Thymus (tissue), 11 donors: ENCODE results near the gene APOL6. TPM values are rescaled to one million over a fixed set of nuclear protein-coding genes. Genes with fewer than 3 reads are reported as not detected.
"Not testable (repeated sequence)": the region's sequence is repeated elsewhere in the genome, so short reads cannot be mapped to it uniquely, and the experiment has no call there.

Experiments used
- DNase-seq, 9 donors: peaks; one replicate each; pipeline ENCODE4 v3.0.0-alpha.2; 2013; ENCODE audit warnings: low spot score in 9 of 9, low read depth in 6 of 9, missing footprints in 1 of 9
- H3K27ac ChIP-seq, 2 donors: one replicate each; pipeline ENCODE4 v1.5.1; 2013; ENCODE audit warnings: control low read depth in 1 of 2, low read depth in 1 of 2, low read length in 1 of 2, mild to moderate bottlenecking in 1 of 2, moderate library complexity in 1 of 2
- H3K27me3 ChIP-seq, 2 donors: one replicate each; pipeline ENCODE4 v1.5.1; 2013; ENCODE audit warnings: low read length in 1 of 2; ENCODE audit not compliant: control insufficient read depth in 2 of 2, insufficient read depth in 1 of 2
- H3K36me3 ChIP-seq, 2 donors: one replicate each; pipeline ENCODE4 v1.5.1; 2013; ENCODE audit warnings: low read length in 1 of 2, mild to moderate bottlenecking in 1 of 2, moderate library complexity in 1 of 2; ENCODE audit not compliant: control insufficient read depth in 2 of 2, insufficient read depth in 2 of 2
- H3K4me1 ChIP-seq, 2 donors: one replicate each; pipeline ENCODE4 v1.5.1; 2013; ENCODE audit warnings: low read length in 2 of 2; ENCODE audit not compliant: control insufficient read depth in 2 of 2, insufficient read depth in 2 of 2
- H3K4me3 ChIP-seq, 2 donors: one replicate each; pipeline ENCODE4 v1.5.1; 2013; ENCODE audit warnings: low read length in 2 of 2, control low read depth in 1 of 2, mild to moderate bottlenecking in 1 of 2
- H3K9me3 ChIP-seq, 2 donors: one replicate each; pipeline ENCODE4 v1.5.1; 2013; ENCODE audit warnings: low read length in 1 of 2, mild to moderate bottlenecking in 1 of 2; ENCODE audit not compliant: control insufficient read depth in 2 of 2, insufficient read depth in 1 of 2
- WGBS: extraction: QIAGEN DNeasy Blood & Tissue Kit; methylation state at CpG from one replicate; pipeline ENCODE4 v1.1.7; 2013; 5-methylcytosine and 5-hydroxymethylcytosine counted together
- polyA plus RNA-seq: library from polyadenylated mRNA; stranded (reverse); fragments of 200-250 nt; gene quantifications from one replicate; pipeline ENCODE4 v1.2.3, GENCODE V29; 2013
- total RNA-seq: library from RNA; stranded (reverse); fragments of 120-200 nt; gene quantifications from one replicate; pipeline ENCODE4 v1.2.4, GENCODE V29; 2013
- donor health status: healthy.

Gene APOL6
- total and polyA plus RNA-seq, 2 donors, result 9.3 to 19.8 TPM

DNA sequence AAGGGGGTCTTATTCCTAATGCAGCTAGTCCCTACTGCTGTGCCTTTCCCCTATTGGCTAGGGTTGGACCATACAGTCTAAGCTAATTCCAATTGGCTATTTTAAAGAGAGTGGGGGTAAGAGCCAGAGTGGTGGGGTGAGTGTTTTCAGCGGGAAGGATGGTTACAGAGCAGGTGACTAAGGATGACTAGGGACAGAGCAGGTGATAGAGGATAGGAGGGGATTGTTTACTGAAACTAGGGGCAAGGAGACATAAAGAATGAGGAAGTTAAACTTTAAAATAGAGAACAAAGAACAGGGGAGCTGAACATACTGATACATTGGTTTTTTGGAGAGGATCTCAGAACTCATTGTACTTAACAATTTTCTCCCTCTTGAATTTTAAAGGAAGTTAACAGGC is 27.8 kb downstream of the APOL6 start:
- H3K4me1 ChIP-seq, H3K36me3 ChIP-seq, H3K4me3 ChIP-seq, H3K9me3 ChIP-seq, H3K27ac ChIP-seq, DNase-seq, H3K27me3 ChIP-seq: not testable (repeated sequence)
- 37% methylated on average over 1 of the region's 1 CpG for WGBS

DNA sequence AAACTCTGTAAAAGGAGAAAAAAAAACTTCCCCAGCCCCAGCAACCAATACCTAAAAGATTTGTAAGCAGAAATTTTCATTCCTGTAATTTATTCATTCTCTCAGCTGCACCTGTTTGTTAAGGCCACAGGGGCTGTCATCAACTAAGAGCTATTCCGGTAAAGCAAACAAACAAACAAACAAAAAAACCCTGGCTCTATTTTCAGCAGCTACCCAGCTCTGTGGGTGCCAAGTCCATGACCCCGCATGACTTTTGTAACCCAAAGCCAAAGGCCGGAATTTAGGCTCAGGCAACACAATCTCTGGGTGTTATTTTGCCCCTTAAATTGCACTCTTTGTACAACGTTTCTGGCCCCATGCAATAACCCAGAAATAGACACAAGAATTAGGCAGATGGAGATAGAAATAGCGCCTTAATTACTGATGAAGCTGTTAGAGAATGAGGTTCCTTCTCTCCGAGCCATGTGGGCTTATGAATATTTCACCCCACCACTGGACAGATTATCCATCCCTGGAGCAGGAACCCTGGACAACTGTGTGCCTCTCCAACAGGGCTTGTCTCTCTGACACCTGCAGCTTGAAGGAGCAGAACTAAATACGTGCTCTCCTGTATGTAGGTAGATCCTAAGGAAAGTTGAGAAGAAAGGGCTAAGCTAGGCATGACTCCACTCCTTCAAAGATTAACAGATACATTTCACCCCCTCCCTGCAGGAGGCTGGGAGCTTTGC is 29.4 kb downstream of the APOL6 start:
- H3K36me3 ChIP-seq, result no peaks in the 10 kb centered on the region
- DNase-seq, result no peak
- no peaks in the 10 kb centered on the region for H3K4me1 ChIP-seq
- H3K27me3 ChIP-seq, result no peaks in the 10 kb centered on the region
- H3K27ac ChIP-seq, result no peak overlapping the region
- H3K4me3 ChIP-seq, result no peak overlapping the region
- 95% methylated on average over 7 of the region's 7 CpGs for WGBS
- H3K9me3 ChIP-seq, result peaks cover 0 to 1% of the 10 kb centered on the region in 2 donors

DNA sequence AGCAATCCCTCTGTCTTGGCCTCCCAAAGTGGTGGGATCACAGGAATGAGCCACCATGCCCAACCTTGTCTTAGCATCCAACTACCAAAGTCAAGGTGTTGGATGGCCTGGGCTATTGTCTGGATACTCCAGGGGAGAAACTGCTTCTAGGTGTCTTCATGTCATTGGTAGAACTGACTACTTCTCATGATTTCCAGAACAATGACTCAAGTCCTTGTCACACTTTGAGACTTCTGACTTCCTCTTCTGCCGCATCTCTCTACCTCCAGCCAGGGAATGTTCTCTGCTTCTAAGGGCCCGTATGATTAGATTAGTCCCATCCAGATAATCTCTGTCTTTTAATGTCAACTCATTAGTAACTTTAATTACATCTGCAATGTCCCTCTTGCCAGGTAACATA is 30.6 kb downstream of the APOL6 start:
- H3K27ac ChIP-seq, result no peak overlapping the region
- no peak overlapping the region for H3K4me3 ChIP-seq
- no peaks in the 10 kb centered on the region for H3K27me3 ChIP-seq
- H3K36me3 ChIP-seq, result no peaks in the 10 kb centered on the region
- H3K4me1 ChIP-seq, result no peaks in the 10 kb centered on the region
- WGBS, result 95% methylated on average over 2 of the region's 2 CpGs
- no peak for DNase-seq
- H3K9me3 ChIP-seq, result peaks cover 0 to 1% of the 10 kb centered on the region in 2 donors

DNA sequence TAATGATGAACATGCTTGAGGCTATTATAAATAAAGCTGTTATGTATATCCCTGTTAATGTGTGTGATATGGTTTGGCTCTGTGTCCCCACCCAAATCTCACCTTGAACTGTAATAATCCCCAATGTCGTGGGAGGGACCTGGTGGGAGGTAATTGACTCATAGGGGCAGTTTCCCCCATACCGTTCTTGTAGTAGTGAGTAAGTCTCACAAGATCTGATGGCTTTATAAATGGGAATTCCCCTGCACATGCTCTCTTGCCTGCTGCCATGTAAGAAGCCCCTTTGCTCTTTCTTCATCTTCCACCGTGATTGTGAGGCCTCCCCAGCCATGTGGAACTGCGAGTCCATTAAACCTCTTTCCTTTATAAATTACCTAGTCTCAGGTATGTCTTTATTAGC is 31.2 kb downstream of the APOL6 start:
- not testable (repeated sequence) for H3K9me3 ChIP-seq, DNase-seq, H3K27me3 ChIP-seq, H3K27ac ChIP-seq, H3K36me3 ChIP-seq, H3K4me3 ChIP-seq, H3K4me1 ChIP-seq
- 86% methylated on average over 4 of the region's 4 CpGs for WGBS

DNA sequence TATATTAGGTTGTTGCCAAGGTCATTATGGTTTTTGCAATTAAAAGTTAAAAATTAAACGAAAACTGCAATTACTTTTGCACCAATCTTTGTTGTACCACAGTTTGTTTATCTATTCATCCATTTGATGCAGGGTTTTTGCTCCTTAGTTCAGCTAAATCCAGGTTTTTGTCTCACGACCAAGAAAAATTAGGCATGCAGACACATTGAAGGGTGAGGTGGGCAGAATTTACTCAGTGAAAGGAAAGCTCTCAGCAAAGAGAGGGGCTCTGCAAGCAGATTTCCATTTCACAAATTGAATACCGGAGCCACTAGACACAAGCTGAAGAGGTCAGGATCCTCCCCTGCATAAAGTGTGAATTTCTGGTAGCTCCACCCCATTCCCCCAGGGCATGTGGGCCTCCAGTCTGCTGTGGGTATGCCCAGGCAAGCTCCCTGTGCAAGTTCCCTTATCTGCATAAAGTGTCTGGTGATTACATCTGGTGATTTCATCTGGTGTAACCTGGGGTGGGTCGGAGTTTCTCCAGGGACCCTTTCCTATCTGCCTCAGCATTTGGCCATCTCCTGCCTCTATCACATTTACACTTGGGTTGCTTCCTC is 33.3 kb downstream of the APOL6 start:
- Histone ChIP-seq H3K4me1 (no peaks in the 10 kb centered on the region), H3K27ac (no peak overlapping the region), H3K9me3 (peaks cover 0 to 1% of the 10 kb centered on the region in 2 donors), H3K36me3 (no peaks in the 10 kb centered on the region), H3K27me3 (no peaks in the 10 kb centered on the region), H3K4me3 (no peak overlapping the region)
- no peak for DNase-seq
- 96% methylated on average over 4 of the region's 4 CpGs for WGBS

DNA sequence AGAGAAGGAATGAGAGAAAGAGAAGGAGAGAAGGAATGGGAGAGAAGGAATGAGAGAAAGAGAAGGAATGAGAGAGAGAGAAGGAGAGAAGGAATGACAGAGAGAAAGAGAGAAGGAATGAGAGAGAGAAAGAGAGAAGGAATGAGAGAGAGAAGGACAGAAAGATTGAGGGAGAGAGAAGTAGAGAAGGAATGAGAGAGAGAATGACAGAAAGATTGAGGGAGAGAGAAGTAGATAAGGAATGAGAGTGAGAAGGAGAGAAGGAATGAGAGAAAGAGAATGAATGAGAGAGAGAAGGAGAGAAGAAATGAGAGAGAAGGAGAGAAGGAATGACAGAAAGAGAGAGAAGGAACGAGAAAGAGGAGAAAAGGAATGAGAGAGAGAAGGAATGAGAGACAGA is 35.3 kb downstream of the APOL6 start:
- no peaks in the 10 kb centered on the region for H3K27me3 ChIP-seq
- H3K27ac ChIP-seq, result no peak overlapping the region
- 85% methylated on average over 1 of the region's 1 CpG for WGBS
- no peak for DNase-seq
- H3K4me1 ChIP-seq, result no peaks in the 10 kb centered on the region
- H3K4me3 ChIP-seq, result no peak overlapping the region
- H3K36me3 ChIP-seq, result no peaks in the 10 kb centered on the region
- H3K9me3 ChIP-seq, result peaks cover 0 to 1% of the 10 kb centered on the region in 2 donors

DNA sequence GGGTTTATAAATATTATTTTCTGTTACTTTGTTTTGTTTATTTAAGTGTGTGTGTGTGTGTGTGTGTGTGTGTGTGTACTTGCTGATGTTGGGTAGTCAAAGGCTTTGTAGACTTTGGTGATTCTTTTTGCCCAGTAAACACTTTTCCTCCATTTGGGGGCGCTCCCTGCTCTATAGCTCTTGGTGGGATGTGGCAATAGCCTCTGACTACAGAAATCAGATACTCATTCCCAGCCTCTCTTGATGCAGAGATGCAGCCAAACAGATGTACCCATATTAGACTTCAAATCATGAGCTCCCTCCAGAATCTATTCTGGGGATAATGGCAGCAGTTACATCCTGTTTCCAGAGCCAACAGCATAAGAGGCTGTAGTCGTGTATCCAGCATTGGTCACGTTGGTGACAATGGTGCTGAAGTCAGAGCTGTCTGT is 36.0 kb downstream of the APOL6 start:
- no peak overlapping the region for H3K27ac ChIP-seq
- no peaks in the 10 kb centered on the region for H3K27me3 ChIP-seq
- peaks cover 0 to 1% of the 10 kb centered on the region in 2 donors for H3K9me3 ChIP-seq
- 87% methylated on average over 3 of the region's 3 CpGs for WGBS
- no peaks in the 10 kb centered on the region for H3K4me1 ChIP-seq
- no peaks in the 10 kb centered on the region for H3K36me3 ChIP-seq
- H3K4me3 ChIP-seq, result no peak overlapping the region
- DNase-seq, result no peak

DNA sequence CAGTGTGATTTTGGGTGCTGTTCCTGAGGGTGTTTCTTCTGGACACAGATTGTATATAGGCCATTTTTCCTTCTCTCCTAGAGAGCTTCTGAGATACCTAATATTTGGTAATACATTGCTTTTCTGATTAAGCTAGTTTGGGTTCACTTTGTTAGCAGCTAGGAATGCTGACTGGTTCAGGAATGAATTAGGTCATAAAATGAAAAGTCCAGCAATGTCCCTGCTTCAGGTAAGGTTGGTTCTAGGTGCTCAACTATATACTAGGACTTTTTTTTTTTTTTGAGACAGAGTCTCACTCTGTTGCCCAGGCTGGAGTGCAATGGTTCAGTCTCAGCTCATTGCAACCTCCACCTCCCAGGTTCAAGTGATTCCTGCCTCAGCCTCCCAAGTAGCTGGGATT is 36.5 kb downstream of the APOL6 start:
- no peaks in the 10 kb centered on the region for H3K36me3 ChIP-seq
- H3K4me1 ChIP-seq, result no peaks in the 10 kb centered on the region
- H3K4me3 ChIP-seq, result no peak overlapping the region
- no peak overlapping the region for H3K27ac ChIP-seq
- no peaks in the 10 kb centered on the region for H3K27me3 ChIP-seq
- no peak for DNase-seq
- H3K9me3 ChIP-seq, result peaks cover 0 to 1% of the 10 kb centered on the region in 2 donors

DNA sequence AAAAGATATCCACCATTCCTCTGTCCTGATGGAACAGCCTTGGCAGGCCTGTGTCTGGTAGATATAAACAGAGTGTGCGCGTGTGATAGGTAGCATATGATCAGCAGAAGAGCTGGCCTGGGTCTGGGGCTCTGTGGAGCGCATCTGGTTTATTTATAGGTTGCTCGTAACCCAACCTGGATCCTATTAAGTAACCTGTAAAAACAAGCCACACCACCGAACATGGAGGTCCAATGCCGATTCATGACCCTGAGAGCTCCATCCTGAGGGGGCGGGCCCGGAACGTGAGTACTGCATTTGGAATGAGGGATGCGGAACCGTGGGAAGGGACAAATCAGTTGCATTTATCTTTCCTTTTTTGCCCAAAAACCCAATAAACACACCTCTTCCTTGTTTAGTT is 37.5 kb downstream of the APOL6 start:
- Histone ChIP-seq H3K9me3 (peaks cover 0 to 1% of the 10 kb centered on the region in 2 donors), H3K27ac (no peak overlapping the region), H3K27me3 (no peaks in the 10 kb centered on the region), H3K4me1 (no peaks in the 10 kb centered on the region), H3K4me3 (no peak overlapping the region), H3K36me3 (no peaks in the 10 kb centered on the region)
- 83% methylated on average over 11 of the region's 11 CpGs for WGBS
- no peak for DNase-seq
